Activated CD4-positive, alpha-beta T cell treated with anti-CD3 and anti-CD28 coated beads for 4 hours (primary cell): ENCODE results near the gene KRT7.
"Not testable (repeated sequence)": the region's sequence is repeated elsewhere in the genome, so short reads cannot be mapped to it uniquely, and the experiment has no call there.

Experiments used
- DNase-seq, 2 donors: peaks; one replicate each; pipeline ENCODE4 v3.0.0-alpha.2; 2020

KRT7 gene

DNA sequence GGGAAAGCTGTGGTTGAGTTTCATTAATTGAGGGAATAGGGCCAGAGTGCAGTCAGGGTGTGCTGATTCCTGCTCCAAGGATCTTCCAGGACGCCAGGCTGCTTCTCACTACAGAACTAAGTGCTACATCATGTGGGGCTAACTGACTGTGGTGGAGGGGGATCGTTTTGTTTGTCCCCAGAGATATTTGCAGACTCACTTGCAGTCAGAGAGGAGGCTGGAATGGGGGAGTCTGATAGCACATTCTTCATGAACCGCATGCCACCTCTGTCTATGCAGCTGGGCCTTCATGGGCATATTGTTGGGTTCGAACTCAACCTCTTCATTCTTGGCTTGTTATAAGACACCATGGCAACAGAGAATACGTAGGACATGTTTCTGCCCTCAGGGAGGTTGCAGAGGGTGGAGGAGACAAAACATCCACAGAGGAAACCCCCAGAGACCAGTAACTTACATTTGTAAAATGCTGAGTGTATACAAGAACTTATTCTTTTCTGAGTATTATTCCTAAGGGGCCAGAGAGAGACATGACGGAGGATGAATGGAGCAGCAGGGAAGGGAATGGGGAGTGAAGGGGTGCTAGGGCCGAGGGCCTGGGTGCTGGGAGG lies 13.0 kb downstream of the KRT7 start:
- DNase-seq: no peak

DNA sequence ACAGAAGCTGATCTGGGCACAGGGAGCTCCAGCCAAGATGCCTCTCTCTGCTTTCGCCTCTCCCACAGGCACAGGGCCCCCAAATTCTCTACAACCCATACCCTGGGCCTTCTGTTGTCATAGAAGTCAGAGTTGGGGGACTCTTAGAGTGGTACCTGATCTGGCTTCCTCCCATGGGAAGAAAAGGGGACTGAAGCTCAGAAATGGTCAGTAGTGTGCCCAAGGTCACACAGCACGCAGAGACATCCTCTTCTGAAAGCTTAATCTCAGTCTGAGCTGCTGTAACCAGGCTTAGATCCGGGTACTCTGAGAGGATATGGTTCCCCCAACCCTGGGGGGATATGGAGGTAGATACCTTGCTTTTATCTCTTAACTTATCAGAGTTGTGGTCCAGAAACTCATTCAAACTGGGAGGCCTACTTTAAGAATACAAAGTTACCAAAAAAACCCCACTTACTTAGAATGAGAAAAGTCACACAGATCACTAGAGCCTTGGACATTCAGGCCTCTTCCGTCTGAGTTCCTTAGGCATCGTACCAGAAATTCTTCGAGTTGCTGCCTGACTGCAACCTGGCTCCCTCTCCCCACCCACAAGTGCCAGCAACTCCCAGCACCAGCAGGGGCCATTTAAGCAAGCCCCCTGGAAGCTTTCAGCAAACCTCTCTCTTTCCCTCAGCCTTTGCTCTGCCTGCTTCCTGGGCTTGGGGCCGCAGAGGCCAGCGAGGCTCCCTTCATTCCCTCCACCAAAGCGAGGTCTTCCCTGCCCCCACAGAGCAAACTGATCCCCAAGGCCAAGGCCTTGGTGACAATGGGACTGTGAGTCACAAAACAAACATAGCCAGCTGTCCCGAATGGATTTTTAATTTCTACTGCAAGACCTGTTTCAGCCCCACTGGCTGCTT lies 13.9 kb downstream of the KRT7 start:
- no peak for DNase-seq

DNA sequence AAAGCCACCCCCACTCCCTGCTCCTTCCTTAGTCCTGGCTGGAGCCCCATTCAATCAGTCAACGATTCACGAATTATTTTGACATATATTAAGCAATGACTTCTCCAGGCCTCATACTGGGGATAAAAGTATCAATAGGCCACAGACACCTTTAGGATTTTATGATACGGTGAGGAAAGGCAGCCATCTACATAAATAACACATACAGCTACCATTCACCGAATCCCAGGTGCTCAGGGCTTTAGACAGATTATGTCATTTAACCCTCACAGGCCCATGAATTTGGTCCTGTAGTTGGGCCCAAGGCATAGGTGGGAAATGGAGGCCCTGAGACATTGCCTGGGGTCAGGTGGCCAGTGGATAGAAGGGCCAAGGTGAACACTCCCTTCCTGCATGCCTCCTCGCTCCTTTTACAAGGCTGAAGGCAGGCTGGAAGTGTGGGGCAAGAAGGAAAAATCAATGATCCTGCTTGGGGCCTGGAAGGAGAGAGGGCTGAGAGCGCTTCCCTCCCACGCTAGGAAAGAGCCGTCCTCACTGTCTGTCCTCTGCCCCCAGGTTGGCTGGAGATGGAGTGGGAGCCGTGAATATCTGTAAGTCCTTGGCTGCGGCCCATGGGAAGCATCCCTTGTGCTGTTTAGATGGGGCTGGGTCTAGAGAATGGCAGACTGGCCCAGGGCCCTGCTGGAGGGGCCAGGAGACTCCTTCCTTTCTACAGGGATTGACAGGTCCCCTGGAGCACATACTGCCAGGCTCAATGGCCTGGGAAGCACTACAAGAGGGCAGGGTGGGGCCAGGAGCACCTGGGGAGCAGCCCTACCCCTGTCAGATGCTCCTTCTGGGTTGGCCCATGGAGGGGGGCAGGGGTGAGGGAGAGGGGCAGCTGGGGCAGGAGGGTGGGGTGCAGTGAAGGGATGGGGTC lies 14.8 kb downstream of the KRT7 start:
- no peak for DNase-seq

DNA sequence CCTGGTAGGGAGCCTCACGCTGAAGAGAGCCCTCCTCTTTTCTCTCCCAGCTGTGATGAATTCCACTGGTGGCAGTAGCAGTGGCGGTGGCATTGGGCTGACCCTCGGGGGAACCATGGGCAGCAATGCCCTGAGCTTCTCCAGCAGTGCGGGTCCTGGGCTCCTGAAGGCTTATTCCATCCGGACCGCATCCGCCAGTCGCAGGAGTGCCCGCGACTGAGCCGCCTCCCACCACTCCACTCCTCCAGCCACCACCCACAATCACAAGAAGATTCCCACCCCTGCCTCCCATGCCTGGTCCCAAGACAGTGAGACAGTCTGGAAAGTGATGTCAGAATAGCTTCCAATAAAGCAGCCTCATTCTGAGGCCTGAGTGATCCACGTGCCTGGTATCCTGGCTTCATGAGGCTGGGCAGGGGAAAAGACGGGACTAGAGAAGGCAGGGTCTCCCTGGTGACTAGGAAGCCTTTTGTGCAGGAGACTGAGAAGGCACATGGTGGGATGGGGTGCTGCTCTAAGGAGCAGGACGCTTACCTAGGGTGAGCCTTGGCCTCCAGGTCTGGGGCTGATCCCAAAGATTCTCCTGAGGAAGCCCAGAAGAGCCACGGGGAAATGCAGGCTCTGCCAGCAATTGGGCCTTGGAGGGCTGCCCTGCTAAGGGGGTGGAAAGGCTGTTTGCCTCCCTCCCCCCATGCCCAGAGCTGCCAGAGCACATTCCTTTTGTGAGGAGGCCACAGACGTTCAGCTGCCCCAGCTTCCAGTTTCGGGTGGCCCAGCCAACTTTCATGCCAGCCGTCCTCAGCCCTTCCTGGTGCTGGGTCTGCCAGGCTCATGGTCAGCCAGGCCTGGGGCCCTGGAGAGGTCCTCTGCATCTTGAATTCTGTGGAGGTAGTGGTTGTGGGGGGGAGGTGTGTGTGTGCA lies 15.8 kb downstream of the KRT7 start:
- DNase-seq: no peak

DNA sequence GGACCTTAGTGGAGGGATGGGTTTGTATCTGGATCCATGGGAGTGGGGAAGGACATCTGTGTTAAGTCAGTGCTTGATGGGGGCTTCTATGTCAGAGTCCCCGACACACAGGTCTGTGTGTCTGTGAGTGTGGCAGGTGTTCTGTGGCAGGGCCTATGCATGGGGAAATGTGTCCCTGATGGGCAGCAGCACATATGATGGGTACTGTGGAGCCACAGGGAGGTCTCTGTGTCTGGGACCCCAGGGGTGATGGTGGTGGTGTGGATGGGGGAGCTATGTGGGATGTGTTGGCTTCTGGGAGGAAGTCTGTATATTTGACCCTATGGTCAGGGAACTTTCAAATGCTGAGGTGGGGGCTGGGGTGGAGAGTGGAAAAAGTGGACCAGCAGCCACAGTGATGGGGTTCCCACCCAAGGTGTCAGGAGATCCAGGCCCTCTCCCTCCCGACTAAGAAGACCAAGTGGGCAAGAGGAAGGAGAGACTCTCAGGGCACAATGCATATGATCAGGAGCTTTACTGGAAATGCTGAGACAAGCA lies 16.5 kb downstream of the KRT7 start:
- DNase-seq: no peak

DNA sequence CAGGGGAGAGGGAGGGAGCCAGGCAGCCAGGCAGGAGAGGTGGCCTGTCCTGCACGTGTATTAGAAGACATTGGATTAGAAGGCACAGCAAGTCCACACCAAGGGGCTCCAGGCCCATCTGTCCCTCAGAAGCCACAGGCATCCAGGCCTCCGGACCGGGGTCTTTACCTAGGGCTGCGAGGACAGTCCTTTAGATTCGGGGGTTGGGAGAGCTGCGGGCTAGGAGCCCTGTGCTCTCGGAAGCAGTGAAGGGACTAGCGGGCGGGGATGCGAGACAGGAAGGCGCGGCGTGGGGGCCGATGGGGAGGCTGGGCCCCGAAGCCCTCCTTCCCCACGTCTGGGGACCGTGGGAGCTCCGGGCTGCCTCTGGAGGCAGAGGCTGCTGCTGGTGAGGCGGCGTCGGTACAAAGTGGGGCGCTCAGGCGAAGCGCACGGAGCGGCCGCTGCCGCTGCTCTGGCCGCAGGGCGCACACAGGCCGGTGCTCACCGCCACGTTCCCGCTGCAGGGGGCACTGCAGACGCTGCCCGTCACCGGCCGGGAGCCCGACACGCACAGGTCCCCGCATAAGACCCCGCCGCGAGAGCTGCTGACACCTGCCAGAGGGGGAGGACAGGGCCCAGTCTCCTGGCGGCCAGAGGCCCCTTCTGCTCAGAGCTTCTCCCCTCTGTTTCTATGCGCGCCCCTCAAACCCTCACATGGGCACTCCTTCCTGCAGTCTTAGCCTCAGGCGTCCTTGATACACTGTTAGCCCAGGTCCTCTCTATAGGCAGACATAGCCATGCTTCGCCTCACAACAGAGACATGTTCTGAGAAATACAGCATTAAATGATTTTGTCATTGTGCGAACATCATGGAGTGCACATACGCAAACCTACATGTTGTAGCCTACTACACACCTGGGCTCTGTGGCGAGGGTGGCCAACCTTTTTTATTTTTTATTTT lies 17.3 kb downstream of the KRT7 start:
- no peak for DNase-seq

DNA sequence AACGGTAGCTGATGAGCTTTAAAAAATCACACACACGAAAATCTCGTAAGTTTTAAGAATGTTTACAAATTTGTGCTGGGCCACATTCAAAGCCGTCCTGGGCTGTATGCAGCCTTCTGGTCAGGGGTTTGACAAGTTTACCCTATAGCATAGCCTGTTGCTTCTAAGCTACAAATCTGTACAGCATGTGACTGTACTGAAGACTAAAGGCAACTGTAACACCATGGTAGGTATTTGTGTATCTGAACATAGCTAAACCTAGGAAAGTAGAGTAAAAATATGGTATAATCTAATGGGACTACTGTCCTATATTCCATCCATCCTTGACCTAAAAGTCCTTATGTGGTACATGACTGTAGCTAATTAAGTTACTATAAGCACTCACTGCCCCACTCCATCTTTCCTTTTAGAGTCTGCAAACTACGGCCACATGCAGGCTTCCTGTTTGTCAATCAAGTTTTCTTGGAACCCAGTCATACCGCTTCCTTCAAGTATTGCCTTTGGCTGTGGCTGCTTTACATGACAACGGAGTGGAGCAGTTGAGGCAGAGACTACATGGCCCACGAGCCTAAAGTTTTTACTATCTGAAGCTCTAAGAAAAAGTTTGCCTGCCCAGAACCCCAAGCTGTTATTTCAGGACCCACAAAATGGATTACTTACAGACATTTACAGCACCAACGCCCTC lies 18.5 kb downstream of the KRT7 start:
- DNase-seq: no peak

DNA sequence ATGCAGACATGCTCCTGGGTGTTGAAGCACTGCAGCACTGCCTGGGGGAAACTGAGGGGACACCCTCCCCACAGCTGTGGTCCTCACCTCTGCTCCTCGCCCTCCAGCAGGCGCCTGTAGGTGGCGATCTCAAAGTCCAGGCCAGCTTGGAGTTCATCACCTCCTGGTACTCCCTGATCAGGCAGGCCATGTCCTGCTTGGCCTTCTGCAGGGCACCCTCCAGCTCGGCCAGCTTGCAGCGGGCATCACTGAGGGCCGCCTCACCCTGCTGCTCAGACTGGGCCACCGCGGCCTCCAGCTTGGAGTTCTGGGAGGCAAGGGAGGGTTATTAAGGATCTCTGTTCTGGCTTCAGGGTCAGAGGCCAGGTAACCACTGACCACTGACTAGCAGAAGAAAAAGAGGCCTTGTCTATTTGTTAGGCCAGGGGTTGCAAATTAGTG lies 19.2 kb downstream of the KRT7 start:
- DNase-seq: not testable (repeated sequence)

DNA sequence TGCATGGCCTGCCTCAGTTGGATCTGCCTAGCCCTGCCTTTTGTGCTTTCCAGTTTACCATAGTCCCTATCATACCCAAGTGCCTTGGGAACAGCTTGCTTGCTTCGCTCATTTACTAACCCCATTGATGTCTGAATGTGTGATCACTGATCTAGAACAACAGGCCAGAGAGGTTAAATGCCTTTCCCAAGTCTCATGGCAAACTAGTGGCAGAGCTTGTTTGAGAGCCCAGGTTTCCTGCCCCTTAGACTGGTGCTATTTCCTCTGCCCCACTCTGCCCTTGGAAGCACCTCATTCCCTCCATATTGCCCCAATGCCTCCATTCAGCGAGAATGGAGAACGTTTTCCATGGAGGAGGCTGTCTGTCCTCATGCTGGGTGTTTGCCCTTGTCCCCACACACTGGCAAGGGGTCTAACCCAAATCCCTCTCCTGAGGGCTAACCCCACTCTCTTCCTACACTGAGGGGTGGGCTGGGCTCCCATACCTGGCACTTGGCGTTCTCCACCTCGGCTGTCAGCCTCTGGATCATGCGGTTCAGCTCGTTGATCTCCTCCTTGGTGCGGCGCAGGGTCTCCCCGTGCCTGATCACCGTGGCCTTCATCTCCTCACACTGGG lies 19.8 kb downstream of the KRT7 start:
- DNase-seq: no peak

DNA sequence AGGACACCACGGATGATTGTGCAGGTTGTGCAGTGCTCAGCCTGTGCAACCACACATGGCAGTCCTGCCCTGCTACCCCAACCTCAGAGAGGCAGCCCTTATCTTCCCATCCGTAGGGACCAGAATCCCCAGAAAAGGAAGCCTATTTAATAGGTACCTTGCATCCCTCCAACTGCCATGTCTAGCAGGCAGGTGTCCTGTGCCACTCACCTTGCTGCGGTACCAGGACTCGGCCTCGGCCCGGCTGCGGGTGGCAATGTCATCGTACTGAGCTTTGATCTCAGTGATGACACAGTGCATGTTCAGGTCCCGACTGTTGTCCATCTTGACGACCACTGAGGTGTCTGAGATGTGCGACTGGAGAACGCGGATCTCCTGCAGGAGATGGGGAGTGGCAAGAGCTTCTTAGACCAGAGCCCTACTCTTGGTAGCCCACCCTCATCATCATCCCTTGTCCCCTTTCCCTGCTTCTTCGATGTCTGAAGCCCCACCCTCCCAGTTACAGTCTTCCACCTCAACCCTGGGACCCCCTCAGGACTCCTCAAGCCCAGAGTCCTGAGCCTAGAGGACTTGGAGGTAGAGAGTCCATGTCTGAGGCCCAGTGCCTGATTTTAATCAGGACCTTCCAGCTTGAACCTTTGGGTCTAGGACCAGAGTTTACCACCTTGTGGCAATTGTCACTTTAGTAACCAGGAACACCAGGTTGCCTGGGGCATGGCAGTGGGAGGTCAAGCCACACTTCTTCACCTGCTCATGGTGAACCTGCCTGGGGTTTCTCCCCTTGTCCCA lies 20.5 kb downstream of the KRT7 start:
- DNase-seq: no peak

DNA sequence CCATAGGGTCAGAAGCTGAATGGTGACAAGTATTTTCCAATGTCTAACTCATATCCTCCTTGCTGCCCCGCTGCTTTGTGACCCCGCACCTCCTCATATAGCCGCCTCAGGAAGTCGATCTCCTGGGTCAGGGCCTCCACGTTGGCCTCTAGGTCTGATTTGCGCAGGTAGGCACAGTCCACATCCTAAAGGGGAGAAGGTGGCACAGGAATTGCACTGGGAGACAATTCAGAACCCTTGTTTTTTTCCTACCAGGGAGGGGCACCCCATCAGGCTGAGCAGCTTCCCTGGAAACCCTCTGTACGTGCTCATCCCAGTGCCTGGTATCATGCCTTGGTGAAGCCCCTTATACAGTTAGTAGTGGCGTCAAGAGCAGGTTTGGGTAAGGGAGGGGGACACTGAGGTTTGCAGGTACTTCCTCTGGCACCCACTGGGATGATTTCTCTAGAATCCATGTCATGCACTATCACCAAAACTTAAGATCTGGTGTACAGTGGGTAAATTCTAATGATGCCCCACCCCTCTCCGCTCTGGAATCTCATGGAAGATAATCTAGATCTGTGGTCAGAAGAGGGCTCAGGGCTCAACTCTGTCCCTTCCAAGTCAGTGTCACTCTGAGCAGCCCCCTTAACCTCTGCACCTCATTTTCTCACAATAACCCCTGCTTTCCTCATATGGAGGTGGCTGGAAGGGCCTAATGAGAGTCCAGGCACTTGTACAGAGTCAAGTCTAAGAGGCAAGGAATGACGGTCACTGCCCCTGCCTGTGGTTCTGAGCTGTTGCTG lies 21.3 kb downstream of the KRT7 start:
- DNase-seq: no peak

DNA sequence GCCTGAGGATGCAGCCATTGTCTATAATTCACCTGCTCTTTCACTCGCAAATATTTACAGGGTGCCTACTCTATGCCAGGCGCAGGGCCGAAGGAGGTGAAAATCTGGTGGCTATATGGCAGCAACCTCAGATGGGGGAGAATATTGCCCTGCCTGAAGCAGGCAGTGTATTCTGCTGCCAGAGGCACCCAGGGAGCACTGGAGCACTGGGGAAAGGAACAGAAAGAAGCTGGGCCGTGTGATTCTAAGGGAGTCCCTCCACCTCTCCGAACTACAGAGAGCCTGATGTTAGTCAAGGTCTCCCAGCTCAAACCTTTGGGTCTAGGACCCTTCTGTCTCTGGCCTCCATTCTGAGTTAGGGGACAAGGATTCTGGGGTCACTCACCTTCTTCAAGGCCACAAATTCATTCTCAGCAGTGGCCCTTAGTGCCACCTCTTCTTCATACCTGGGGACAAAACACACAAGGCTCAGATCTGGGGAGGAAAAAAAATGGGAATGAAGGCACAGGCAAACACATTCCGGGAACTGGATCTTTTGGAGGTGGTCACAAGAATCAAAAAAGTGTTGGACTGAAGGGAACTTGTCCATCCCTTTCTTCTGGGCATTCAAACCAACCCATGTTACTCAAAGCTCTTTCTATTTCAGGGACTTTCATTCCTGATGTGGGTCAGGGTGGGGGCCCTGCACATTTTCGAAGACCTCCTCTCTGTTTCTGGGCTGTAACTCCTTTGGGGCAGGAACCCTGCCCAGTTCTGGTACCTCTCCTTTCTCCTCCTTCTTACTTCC lies 22.1 kb downstream of the KRT7 start:
- no peak for DNase-seq

DNA sequence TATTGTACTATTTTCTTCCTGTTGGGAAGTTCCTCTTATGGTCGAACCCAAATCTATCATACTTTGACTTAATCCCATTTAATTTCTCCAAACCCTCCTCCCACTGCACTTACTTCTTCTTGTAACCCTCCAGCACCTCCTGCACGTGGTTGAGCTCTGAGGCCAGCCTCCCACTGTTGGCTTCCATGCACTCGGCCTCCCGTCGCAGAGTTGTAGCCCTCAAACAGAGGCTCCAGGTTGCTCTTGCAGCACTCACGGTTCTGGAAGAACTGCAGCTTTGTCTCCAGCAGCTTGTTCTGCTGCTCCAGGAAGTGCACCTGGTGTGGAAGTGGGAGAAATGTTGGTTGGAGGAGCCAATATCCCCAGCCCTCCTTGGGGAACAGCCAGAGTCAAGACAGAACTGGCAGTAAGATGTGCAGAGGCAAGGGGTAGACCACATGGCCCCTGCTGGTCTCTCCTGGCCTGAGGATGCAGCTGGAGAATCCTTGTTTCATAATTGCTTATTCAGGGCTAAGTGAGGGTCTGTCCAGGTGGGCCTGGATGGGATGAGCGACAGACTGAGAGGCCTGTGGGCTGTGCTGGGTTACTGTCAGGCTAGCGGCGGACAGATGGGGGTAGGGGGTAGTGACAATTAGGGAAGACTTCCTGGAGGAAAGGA lies 23.0 kb downstream of the KRT7 start:
- no peak for DNase-seq

DNA sequence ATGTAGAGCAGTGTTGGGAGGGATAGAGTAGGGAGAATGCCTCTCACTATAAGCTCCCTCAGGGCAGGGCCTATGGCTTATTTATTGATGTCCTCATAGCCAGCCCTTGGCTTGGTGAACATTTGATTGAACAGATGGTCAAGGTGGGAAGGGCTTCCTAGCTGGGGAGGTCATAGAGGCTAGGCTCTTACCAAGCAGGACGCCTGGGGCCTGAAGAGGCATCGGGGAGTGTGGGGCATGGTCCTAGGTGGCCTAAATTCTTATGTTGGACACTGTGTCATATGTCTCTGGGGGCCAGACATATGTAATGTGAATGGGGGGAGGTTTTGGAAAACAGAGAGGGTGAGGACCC lies 23.5 kb downstream of the KRT7 start:
- DNase-seq: no peak

DNA sequence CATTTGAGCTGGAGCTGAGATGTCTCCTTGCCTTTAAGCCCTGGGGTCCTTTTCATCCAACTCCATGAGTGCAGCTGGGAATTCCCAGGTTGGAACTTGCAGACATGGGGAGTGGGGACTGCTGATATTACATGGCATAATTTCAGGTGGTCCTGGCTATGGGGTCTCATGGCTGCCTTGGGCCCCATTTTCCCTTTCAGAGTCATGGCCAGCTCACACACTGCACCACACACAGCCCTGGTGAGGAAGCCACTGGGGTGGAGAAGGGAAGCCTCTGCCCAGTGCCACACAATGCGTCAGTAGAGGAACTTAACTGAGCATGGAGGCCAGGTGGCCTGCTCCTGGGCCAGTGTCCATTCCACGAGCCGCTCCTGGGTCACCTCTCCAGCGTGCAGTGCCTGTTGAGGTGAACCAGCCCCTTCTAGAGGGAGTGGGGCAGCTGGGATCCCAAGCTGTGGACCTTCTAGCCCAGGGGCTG lies 24.1 kb downstream of the KRT7 start:
- DNase-seq: no peak

DNA sequence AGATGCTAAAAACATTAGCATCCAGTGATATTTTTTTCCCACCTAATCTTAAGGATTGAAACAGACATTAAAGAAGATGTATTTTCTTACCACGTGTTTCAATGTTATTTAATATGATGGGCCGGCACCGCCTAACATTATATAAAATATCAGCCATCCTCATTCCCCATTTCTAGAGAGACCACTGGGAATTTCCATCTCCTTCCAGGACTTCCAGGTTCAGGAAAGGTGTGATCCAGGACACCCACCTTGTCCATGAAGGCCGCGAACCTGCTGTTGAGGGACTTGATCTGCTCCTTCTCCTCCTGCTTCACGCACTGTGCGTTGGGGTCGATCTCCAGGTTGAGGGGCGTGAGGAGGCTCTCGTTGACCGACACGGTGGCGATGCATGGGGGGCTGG lies 24.9 kb downstream of the KRT7 start:
- not testable (repeated sequence) for DNase-seq
